Natural killer cell (primary cell): ENCODE data around the gene CCR7. TPM values are rescaled to one million over a fixed set of nuclear protein-coding genes. Genes with fewer than 3 reads are reported as not detected.
"Not testable (repeated sequence)": the region's sequence is repeated elsewhere in the genome, so short reads cannot be mapped to it uniquely, and the experiment has no call there.

Experiments
- ATAC-seq, 3 donors: fragments of 150-1000 bp in 2 of 3; fragments of 200-7000 bp in 1 of 3; cut with Tn5 transposase; 1 replicate in 1 of 3; 2 replicates in 2 of 3; pipeline ENCODE4 v1.10.0; 2021; ENCODE audit warnings: mild to moderate bottlenecking in 2 of 3, moderate library complexity in 2 of 3
- DNase-seq, 2 donors: peaks; one replicate each; pipeline versions ENCODE4 v3.0.0 to v3.0.0-alpha.2; 2013 to 2021; ENCODE audit warnings: mixed read lengths in 1 of 2
- H3K27ac ChIP-seq: one replicate; pipeline ENCODE4 v1.5.1; 2013; ENCODE audit warnings: mild to moderate bottlenecking, low read length
- H3K27me3 ChIP-seq: one replicate; pipeline ENCODE4 v1.6.1; 2013; ENCODE audit warnings: low read length; ENCODE audit not compliant: control insufficient read depth, insufficient read depth
- H3K36me3 ChIP-seq: one replicate; pipeline ENCODE4 v1.6.1; 2013; ENCODE audit warnings: low read length; ENCODE audit not compliant: control insufficient read depth, insufficient read depth
- H3K4me1 ChIP-seq: one replicate; pipeline ENCODE4 v1.6.1; 2013; ENCODE audit warnings: low read length; ENCODE audit not compliant: control insufficient read depth, insufficient read depth
- H3K4me3 ChIP-seq: one replicate; pipeline ENCODE4 v1.5.1; 2013; ENCODE audit warnings: low read length
- H3K9me3 ChIP-seq: one replicate; pipeline ENCODE4 v1.6.1; 2013; ENCODE audit warnings: low read length; ENCODE audit not compliant: control insufficient read depth, insufficient read depth
- H3K27ac Mint-ChIP-seq, 2 donors: one replicate each; pipeline ENCODE4 v1.8.0; 2022; ENCODE audit warnings: mild to moderate bottlenecking in 2 of 2, mixed read lengths in 2 of 2, moderate library complexity in 1 of 2
- H3K27me3 Mint-ChIP-seq, 2 donors: one replicate each; pipeline ENCODE4 v1.8.0; 2022; ENCODE audit warnings: low read depth in 2 of 2, mixed read lengths in 2 of 2
- H3K36me3 Mint-ChIP-seq: one replicate; pipeline ENCODE4 v1.8.0; 2022; ENCODE audit warnings: mixed read lengths
- H3K4me1 Mint-ChIP-seq, 2 donors: one replicate each; pipeline ENCODE4 v1.8.0; 2022; ENCODE audit warnings: mixed read lengths in 2 of 2
- H3K4me3 Mint-ChIP-seq: one replicate; pipeline ENCODE4 v1.8.0; 2022; ENCODE audit warnings: mild to moderate bottlenecking, moderate library complexity, mixed read lengths
- H3K9me3 Mint-ChIP-seq, 2 donors: one replicate each; pipeline ENCODE4 v1.8.0; 2022; ENCODE audit warnings: mixed read lengths in 2 of 2
- WGBS: methylation state at CpG from one replicate; pipeline ENCODE4 v1.1.7; 2013; ENCODE audit warnings: missing lambda C conversion rate; ENCODE audit not compliant: insufficient coverage; 5-methylcytosine and 5-hydroxymethylcytosine counted together
- intact Hi-C: fragments of 100-400 bp; cut with micrococcal nuclease; formaldehyde crosslinking; loops from one replicate; pipeline ENCODE4 v1.14.2; 2022
- total RNA-seq, 4 donors: library from RNA; stranded (reverse); fragments of 120-200 nt in 1 of 4; gene quantifications; one replicate each; pipeline versions ENCODE4 v1.2.3 to v1.2.4, GENCODE V29; 2013 to 2022
- TF ChIP-seq, protein P1 (sequence below): fragments of 200-600 bp; IDR thresholded peaks from one replicate; pipeline ENCODE4 v1.8.0; 2022; ENCODE audit warnings: antibody characterized with exemption

Gene CCR7
- total RNA-seq, 3 donors from 2014 or later (not counting 1 experiment from before 2014, with no cell fraction given): 3.2 to 8.0 (median 6.6) TPM

DNA sequence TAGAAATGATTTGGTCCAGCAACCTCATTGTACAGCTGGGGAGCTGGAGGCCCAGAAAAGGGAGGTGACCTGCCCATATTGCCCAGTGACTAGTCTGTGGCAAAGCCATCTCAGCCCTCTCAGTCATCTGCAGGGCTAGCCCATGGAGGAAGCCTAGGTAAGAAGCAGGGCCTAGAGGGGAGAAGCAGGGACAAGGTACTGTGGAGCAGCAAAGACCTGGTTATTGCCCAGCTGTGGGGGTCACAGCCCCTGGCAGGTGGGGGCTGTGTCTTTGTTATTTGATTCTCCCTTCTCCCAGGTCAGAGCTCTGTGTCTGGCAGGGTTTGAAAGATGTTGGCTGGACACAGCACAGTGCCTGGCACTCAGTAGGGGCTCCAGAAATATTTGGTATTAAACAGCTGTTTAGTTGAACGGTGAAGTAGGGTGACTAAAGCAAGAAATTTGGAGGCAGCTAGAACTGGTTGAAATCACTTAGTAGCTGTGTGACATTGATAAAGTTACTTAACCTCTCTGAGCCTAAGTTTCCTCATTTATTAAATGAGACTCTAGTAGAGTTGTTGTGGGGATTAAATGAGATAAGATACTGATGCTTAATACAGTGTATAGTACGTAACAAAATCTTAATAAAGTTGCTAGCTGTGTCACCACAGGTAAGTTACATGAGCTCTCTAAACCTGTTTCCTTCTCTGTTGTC lies 17.3 kb downstream of the CCR7 start:
- no peak overlapping the region for H3K27ac Mint-ChIP-seq
- DNase-seq: no peak
- Histone ChIP-seq H3K4me3 (no peak overlapping the region), H3K27me3 (peaks cover 4% of the 10 kb centered on the region), H3K9me3 (no peaks in the 10 kb centered on the region), H3K36me3 (no peaks in the 10 kb centered on the region), H3K4me1 (peaks cover 72% of the 10 kb centered on the region), H3K27ac (peak overlapping the region; percentile 12)
- intact Hi-C loops: no loop called here
- H3K4me3 Mint-ChIP-seq: no peak overlapping the region
- H3K4me1 Mint-ChIP-seq: peaks cover 10 to 12% of the 10 kb centered on the region in 2 donors
- 85% methylated on average over 2 of the region's 2 CpGs for WGBS
- H3K27me3 Mint-ChIP-seq: peaks cover 4 to 14% of the 10 kb centered on the region in 2 donors
- TF ChIP-seq, protein P1, sequence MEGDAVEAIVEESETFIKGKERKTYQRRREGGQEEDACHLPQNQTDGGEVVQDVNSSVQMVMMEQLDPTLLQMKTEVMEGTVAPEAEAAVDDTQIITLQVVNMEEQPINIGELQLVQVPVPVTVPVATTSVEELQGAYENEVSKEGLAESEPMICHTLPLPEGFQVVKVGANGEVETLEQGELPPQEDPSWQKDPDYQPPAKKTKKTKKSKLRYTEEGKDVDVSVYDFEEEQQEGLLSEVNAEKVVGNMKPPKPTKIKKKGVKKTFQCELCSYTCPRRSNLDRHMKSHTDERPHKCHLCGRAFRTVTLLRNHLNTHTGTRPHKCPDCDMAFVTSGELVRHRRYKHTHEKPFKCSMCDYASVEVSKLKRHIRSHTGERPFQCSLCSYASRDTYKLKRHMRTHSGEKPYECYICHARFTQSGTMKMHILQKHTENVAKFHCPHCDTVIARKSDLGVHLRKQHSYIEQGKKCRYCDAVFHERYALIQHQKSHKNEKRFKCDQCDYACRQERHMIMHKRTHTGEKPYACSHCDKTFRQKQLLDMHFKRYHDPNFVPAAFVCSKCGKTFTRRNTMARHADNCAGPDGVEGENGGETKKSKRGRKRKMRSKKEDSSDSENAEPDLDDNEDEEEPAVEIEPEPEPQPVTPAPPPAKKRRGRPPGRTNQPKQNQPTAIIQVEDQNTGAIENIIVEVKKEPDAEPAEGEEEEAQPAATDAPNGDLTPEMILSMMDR: no peak
- H3K36me3 Mint-ChIP-seq: no peaks in the 10 kb centered on the region
- peak in 1 of 3 donors; percentile 15 for ATAC-seq
- H3K9me3 Mint-ChIP-seq: no peaks in the 10 kb centered on the region

DNA sequence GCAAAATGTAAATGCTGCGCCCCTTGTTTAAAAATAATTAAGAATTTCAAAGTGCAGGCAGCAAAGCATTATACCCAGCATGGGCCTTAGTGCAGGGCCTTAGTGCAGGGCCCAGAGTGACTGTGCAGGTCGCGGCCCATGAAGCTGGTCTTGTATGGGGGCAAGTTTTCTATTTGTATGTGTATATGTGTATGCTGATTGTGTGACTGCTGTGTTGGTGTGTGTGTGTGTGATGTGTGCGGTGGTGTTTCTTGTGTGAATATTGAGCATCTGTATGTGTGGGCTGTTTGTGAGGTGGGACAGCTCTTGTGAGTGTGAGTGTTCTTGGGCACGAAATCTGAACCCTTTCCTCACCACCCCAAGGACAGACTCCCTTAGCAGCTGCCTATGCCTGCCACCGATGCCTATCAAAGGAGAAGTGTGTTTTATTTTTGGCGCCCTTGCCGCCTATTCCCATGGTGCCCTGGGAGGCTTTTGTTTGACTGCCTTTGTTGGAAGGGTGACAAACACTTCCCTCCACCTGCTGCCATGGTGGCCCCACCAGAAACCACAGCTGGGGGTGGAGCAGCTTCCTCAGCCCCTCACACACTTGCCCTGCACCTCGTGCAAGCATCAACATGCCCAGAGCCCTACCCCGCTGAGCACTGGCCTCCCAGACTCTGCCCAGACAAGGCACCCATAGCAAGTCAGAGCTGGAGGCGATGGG lies 18.0 kb downstream of the CCR7 start:
- no peaks in the 10 kb centered on the region for H3K36me3 ChIP-seq
- WGBS: 42% methylated on average over 10 of the region's 11 CpGs
- Mint-ChIP-seq H3K27ac (no peak overlapping the region), H3K4me1 (peaks cover 17 to 18% of the 10 kb centered on the region in 2 donors), H3K27me3 (peaks cover 8 to 14% of the 10 kb centered on the region in 2 donors), H3K36me3 (no peaks in the 10 kb centered on the region), H3K4me3 (no peak overlapping the region), H3K9me3 (no peaks in the 10 kb centered on the region)
- peaks cover 72% of the 10 kb centered on the region for H3K4me1 ChIP-seq
- DNase-seq (peak; percentile 17 to 81), ATAC-seq (peak; percentile 17 to 54 (median 25))
- H3K9me3 ChIP-seq: no peaks in the 10 kb centered on the region
- H3K27ac ChIP-seq: no peak overlapping the region
- no peak overlapping the region for H3K4me3 ChIP-seq
- TF ChIP-seq, protein P1: no peak
- intact Hi-C loops: no loop called here
- H3K27me3 ChIP-seq: peaks cover 7% of the 10 kb centered on the region

DNA sequence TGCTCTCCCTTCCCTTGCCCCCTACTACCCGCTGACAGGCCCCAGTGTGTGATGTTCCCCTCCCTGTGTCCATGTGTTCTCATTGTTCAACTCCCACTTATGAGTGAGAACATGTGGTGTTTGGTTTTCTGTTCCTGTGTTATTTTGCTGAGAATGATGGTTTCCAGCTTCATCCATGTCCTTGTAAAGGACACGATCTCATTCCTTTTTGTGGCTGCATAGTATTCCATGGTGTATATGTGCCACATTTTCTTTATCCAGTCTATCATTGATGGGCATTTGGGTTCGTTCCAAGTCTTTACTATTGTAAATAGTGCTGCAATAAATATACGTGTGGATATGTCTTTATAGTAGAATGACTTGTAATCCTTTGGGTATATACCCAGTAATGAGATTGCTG lies 18.8 kb downstream of the CCR7 start:
- H3K27ac Mint-ChIP-seq, H3K36me3 ChIP-seq, H3K27me3 ChIP-seq, H3K4me3 ChIP-seq, H3K27ac ChIP-seq, H3K4me3 Mint-ChIP-seq, H3K36me3 Mint-ChIP-seq, H3K9me3 ChIP-seq, DNase-seq, ATAC-seq, intact Hi-C loops, H3K9me3 Mint-ChIP-seq: not testable (repeated sequence)
- peaks cover 74% of the 10 kb centered on the region for H3K4me1 ChIP-seq
- Mint-ChIP-seq H3K27me3 (peaks cover 10 to 12% of the 10 kb centered on the region in 2 donors), H3K4me1 (peaks cover 24 to 26% of the 10 kb centered on the region in 2 donors)
- 100% methylated on average over 4 of the region's 4 CpGs for WGBS

DNA sequence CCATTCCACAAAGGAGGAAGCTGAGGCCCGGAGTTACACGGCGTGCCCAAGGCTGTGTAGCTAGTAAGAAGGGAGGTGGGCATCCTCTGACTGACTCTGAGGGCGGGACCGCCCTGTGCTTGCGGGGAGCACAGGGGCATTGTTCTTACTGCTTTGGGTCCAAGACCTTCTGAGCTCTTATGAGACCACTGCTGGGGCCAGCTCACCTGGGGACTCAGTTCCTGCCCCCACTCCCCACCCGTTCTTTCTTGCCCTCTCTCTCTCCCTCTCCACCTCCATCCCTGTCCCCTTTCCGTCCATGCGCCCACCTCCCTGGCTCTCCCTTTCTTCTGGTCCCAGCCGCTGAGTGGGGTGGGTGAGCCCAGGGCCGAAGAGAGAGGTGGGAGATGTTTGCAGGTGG lies 19.6 kb downstream of the CCR7 start:
- intact Hi-C loops: no loop called here
- no peaks in the 10 kb centered on the region for H3K36me3 Mint-ChIP-seq
- no peak overlapping the region for H3K4me3 Mint-ChIP-seq
- no peak for ATAC-seq
- Histone ChIP-seq H3K9me3 (no peaks in the 10 kb centered on the region), H3K27ac (no peak overlapping the region), H3K4me3 (no peak overlapping the region), H3K36me3 (no peaks in the 10 kb centered on the region), H3K4me1 (peaks cover 75% of the 10 kb centered on the region), H3K27me3 (peaks cover 7% of the 10 kb centered on the region)
- peaks cover 33 to 34% of the 10 kb centered on the region in 2 donors for H3K4me1 Mint-ChIP-seq
- TF ChIP-seq, protein P1: no peak
- H3K27me3 Mint-ChIP-seq: peaks cover 5 to 10% of the 10 kb centered on the region in 2 donors
- DNase-seq: no peak
- whole genome bisulfite sequencing: 96% methylated on average over 7 of the region's 11 CpGs
- peak overlapping the region in 1 of 2 donors; percentile 42 for H3K27ac Mint-ChIP-seq
- H3K9me3 Mint-ChIP-seq: no peaks in the 10 kb centered on the region
